NT2/D1 (cell line): Measurements from ENCODE around the gene CLASP2.

Experiments used
- YY1 ChIP-seq: IDR thresholded peaks from 2 replicates; pipeline ENCODE4 v1.6.1; 2011; ENCODE audit not compliant: insufficient read length, insufficient read depth
- ZNF274 ChIP-seq: IDR thresholded peaks from 2 replicates; pipeline ENCODE4 v1.6.1; 2011; ENCODE audit warnings: mild to moderate bottlenecking, low read depth, low read length

DNA sequence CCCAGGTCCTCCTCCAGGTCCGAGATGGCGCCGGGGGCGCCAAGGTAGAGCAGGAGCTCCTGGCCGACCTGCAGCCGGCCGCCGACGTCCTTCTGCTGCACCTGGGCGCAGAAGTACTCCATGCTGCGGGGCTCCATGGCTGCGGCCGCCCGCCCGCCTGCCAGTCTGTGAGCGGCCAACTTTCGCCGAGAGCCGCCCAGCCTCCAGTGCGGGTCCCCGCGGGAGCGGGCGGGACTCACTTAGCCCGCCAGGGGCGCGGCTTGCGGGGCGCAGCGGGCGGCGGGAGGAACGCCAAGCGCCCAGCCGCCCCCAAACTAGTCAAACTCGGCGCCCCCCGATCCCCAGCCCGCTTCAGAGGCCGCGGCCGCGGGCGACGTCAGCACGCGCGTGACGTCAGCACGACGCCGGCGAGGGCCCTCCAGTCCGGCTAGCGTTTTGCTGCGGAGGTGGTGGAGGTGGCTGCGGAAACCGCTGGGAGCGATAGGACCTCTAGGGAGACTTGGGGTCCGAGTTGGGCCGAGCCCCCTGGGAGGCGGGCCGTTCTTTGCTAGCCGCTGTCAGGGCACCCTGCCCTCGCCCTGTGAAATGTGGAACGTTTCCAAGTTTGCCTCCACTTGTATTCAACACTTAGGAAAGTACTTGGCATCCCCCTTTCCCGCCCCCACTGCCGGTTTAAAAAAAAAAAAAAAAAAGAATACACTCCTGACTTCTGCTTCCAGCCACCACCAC lies at the start of gene CLASP2:
- TF ChIP-seq YY1: no peak
- no peak for TF ChIP-seq ZNF274
